ENCODE measurements around the gene KRT32.

Gene KRT32

GRCh38 chr17:41492351-41492750 is 25.2 kb upstream of the KRT32 start:
- DNase-seq, result no peak

GRCh38 chr17:41491476-41491875 is 24.3 kb upstream of the KRT32 start:
- no peak for DNase-seq

- DNase-seq, result no peak
These were observed 23.1 kb upstream of the KRT32 start for GRCh38 chr17:41490000-41490990.

GRCh38 chr17:41489531-41489930 is 22.3 kb upstream of the KRT32 start, which contains the start of gene KRT36:
KRT36 (minus strand) TSS chr17:41489910; CDS start chr17:41489864, 46 bp downstream.
- DNase-seq, result no peak

GRCh38 chr17:41486809-41487530 is 19.8 kb upstream of the KRT32 start:
- peak; percentile 58 to 73 for DNase-seq

- DNase-seq, result no peak
These were observed 19.1 kb upstream of the KRT32 start for GRCh38 chr17:41486316-41486715.

- DNase-seq, result no peak
These were observed 18.0 kb upstream of the KRT32 start for GRCh38 chr17:41484920-41485904.

- DNase-seq, result no peak
These were observed 17.0 kb upstream of the KRT32 start for GRCh38 chr17:41483991-41484826.

- no peak for DNase-seq
These were observed 16.3 kb upstream of the KRT32 start for GRCh38 chr17:41483531-41483930.

GRCh38 chr17:41481036-41481435 is 13.8 kb upstream of the KRT32 start, which contains the start of gene KRT35:
KRT35 (minus strand) TSS chr17:41481151; CDS start chr17:41481097, 54 bp downstream.
- DNase-seq, result no peak

- DNase-seq, result no peak
These were observed 13.4 kb upstream of the KRT32 start for GRCh38 chr17:41480581-41480980.

- no peak for DNase-seq
These were observed 12.9 kb upstream of the KRT32 start for GRCh38 chr17:41480136-41480535.

GRCh38 chr17:41478237-41478636 is 11.1 kb upstream of the KRT32 start:
- DNase-seq, result no peak

- DNase-seq, result no peak
These were observed 10.0 kb upstream of the KRT32 start for GRCh38 chr17:41476866-41477815.

- no peak for DNase-seq
These were observed 8.2 kb upstream of the KRT32 start for GRCh38 chr17:41475421-41475820.

- DNase-seq, result no peak
These were observed 7.7 kb upstream of the KRT32 start for GRCh38 chr17:41474863-41475262.

- no peak for DNase-seq
These were observed 1.2 kb upstream of the KRT32 start for GRCh38 chr17:41468346-41468745.

- DNase-seq, result no peak
These were observed 375 bp upstream of the KRT32 start for GRCh38 chr17:41467561-41467960.

- no peak for DNase-seq
These were observed 2.5 kb downstream of the KRT32 start for GRCh38 chr17:41464682-41465081.

- DNase-seq, result no peak
These were observed 3.0 kb downstream of the KRT32 start for GRCh38 chr17:41464173-41464572.
